HEK293T (cell line): ENCODE measurements around the gene OSBPL8.

Source experiments
- ARNT ChIP-seq: fragments of 450-650 bp; IDR thresholded peaks from 2 replicates; pipeline ENCODE4 v1.6.1; 2017; ENCODE audit warnings: mild to moderate bottlenecking
- BHLHE40 ChIP-seq: fragments of 450-650 bp; IDR thresholded peaks from 2 replicates; pipeline ENCODE4 v1.6.1; 2016; ENCODE audit warnings: mild to moderate bottlenecking, moderate library complexity, borderline replicate concordance
- ELF4 ChIP-seq: fragments of 450-650 bp; IDR thresholded peaks from 2 replicates; pipeline ENCODE4 v1.6.1; 2017; ENCODE audit warnings: antibody characterized with exemption
- FOXA1 ChIP-seq: fragments of 450-650 bp; IDR thresholded peaks from 2 replicates; pipeline ENCODE4 v1.6.1; 2016; ENCODE audit warnings: mild to moderate bottlenecking
- FOXK2 ChIP-seq: fragments of 450-650 bp; IDR thresholded peaks from 2 replicates; pipeline ENCODE4 v1.6.1; 2016; ENCODE audit warnings: mild to moderate bottlenecking
- FOXM1 ChIP-seq: fragments of 450-650 bp; IDR thresholded peaks from 2 replicates; pipeline ENCODE4 v1.6.1; 2017; ENCODE audit warnings: mild to moderate bottlenecking, borderline replicate concordance
- HDGF ChIP-seq: fragments of 450-650 bp; IDR thresholded peaks from 2 replicates; pipeline ENCODE4 v1.6.1; 2017; ENCODE audit warnings: antibody characterized with exemption, borderline replicate concordance
- LEF1 ChIP-seq: fragments of 450-650 bp; IDR thresholded peaks from 2 replicates; pipeline ENCODE4 v1.6.1; 2017; ENCODE audit warnings: mild to moderate bottlenecking, borderline replicate concordance
- NFRKB ChIP-seq: fragments of 450-650 bp; IDR thresholded peaks from 2 replicates; pipeline ENCODE4 v1.6.1; 2016; ENCODE audit warnings: mild to moderate bottlenecking, moderate library complexity
- PKNOX1 ChIP-seq: fragments of 450-650 bp; IDR thresholded peaks from 2 replicates; pipeline ENCODE4 v1.6.1; 2016
- SP1 ChIP-seq: fragments of 450-650 bp; IDR thresholded peaks from 2 replicates; pipeline ENCODE4 v1.6.1; 2017
- SUZ12 ChIP-seq: fragments of 450-650 bp; IDR thresholded peaks from 2 replicates; pipeline ENCODE4 v1.6.1; 2016; ENCODE audit warnings: mild to moderate bottlenecking
- TARDBP ChIP-seq: fragments of 450-650 bp; IDR thresholded peaks from 2 replicates; pipeline ENCODE4 v1.6.1; 2016

GRCh38 chr12:76551482-76551888 lies 8.1 kb downstream of the OSBPL8 start:
- no peak for TF ChIP-seq FOXA1
- TF ChIP-seq SUZ12, result no peak
- no peak for TF ChIP-seq HDGF
- no peak for TF ChIP-seq TARDBP
- no peak for TF ChIP-seq FOXM1
- TF ChIP-seq ELF4, result no peak
- no peak for TF ChIP-seq PKNOX1
- no peak for TF ChIP-seq FOXK2
- no peak for TF ChIP-seq SP1
- no peak for TF ChIP-seq LEF1
- TF ChIP-seq NFRKB, result no peak
- no peak for TF ChIP-seq BHLHE40
- no peak for TF ChIP-seq ARNT
